Measurements from ENCODE around the gene KRT33B. TPM values are rescaled to one million over a fixed set of nuclear protein-coding genes. Genes with fewer than 3 reads are reported as not detected.

KRT33B gene
- total RNA-seq, 1 experiment from 2014 or later, result not detected

DNA sequence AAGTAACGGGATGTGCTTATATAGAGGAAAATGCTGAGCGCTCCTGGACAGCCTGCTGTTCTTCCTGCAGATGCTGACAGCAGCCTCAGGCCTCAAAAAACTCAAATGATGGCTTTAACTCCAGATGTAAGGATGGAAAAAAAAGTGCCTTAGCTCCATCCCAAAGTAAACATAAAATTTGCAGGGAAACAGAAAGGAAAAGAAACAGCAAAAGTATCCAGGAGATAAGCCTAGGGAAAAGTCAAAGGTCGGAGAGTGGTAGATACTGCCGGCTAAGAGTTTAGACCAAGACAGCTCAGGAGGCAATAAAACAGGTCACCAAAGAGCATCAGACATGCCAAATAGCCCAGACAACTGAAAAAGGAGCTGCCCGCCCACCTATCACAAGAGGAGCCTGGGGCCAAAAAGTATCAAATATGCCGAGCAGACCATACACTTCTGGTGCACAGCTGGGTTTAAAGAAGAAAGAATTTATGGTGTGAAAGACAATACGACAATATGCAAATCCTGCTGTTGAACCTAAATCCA, 20.9 kb upstream of the KRT33B start:
- Histone ChIP-seq H3K9me3 (ENCODE audit: control insufficient read depth, low read depth, low read length) (no peaks in the 10 kb centered on the region), H4K5ac (ENCODE audit: insufficient read length, low read depth, low read length) (no peak overlapping the region), H3K79me2 (ENCODE audit: insufficient read depth, low read length) (no peaks in the 10 kb centered on the region), H3K4me1 (ENCODE audit: insufficient read depth, low read length) (no peaks in the 10 kb centered on the region), H3K56ac (ENCODE audit: insufficient read length, low read depth, low read length) (no peak overlapping the region), H2BK5ac (ENCODE audit: insufficient read length, low read length) (no peak overlapping the region), H4K8ac (replicated peaks; ENCODE audit: insufficient read length, low read depth, low read length) (no peak overlapping the region), H3K14ac (ENCODE audit: insufficient read depth, low read length) (no peak overlapping the region), H3K27me3 (ENCODE audit: insufficient read depth, low read length) (no peaks in the 10 kb centered on the region), H3T11ph (ENCODE audit: low read length) (no peak overlapping the region), H4K91ac (ENCODE audit: insufficient read length, low read depth, low read length) (no peak overlapping the region), H4K20me1 (ENCODE audit: control insufficient read depth, insufficient read depth, insufficient read length) (no peaks in the 10 kb centered on the region), H3K79me1 (ENCODE audit: insufficient read depth, low read depth, low read length, poor library complexity, severe bottlenecking) (no peaks in the 10 kb centered on the region), H3K9ac (ENCODE audit: extremely low read depth, insufficient read length, low read length) (no peak overlapping the region), H3K23ac (ENCODE audit: insufficient read length, low read depth, low read length) (no peak overlapping the region), H2BK15ac (ENCODE audit: low read depth, low read length) (no peak overlapping the region), H3K4ac (ENCODE audit: low read depth, low read length) (no peak overlapping the region), H2AK5ac (ENCODE audit: insufficient read length, low read length) (no peak overlapping the region), H3K27ac (ENCODE audit: insufficient read length, low read depth, low read length) (no peak overlapping the region), H3K18ac (ENCODE audit: insufficient read length, low read depth, low read length) (no peak overlapping the region), H2BK20ac (ENCODE audit: low read depth, low read length, poor library complexity, severe bottlenecking) (no peak overlapping the region), H3K23me2 (ENCODE audit: insufficient read length, low read depth, low read length, poor library complexity, severe bottlenecking) (no peaks in the 10 kb centered on the region), H2BK120ac (ENCODE audit: low read depth, low read length, poor library complexity, severe bottlenecking) (no peak overlapping the region), H2AFZ (ENCODE audit: low read length) (no peak overlapping the region), H3K4me2 (ENCODE audit: insufficient read depth, insufficient read length, low read length) (no peak overlapping the region), H2BK12ac (ENCODE audit: insufficient read length, low read depth, low read length) (no peak overlapping the region)
- Mint-ChIP-seq H3K4me1 (peaks cover 0 to 3% of the 10 kb centered on the region in 2 experiments; a peak in 1 of 4 replicates), H3K27me3 (ENCODE audit: low read depth) (no peaks in the 10 kb centered on the region), H3K4me3 (no peak overlapping the region), H3K36me3 (ENCODE audit: insufficient read depth in 1 of 3, low read depth in 3 of 3) (0 out of 7 replicates have a peak, but pooled peaks cover 0 to 2% (median 0%) of the 10 kb centered on the region in 3 experiments), H3K9me3 (peaks cover 0 to 10% of the 10 kb centered on the region in 2 experiments; a peak in 3 of 5 replicates), H3K27ac (no peak overlapping the region)
- TF ChIP-seq, protein P1, sequence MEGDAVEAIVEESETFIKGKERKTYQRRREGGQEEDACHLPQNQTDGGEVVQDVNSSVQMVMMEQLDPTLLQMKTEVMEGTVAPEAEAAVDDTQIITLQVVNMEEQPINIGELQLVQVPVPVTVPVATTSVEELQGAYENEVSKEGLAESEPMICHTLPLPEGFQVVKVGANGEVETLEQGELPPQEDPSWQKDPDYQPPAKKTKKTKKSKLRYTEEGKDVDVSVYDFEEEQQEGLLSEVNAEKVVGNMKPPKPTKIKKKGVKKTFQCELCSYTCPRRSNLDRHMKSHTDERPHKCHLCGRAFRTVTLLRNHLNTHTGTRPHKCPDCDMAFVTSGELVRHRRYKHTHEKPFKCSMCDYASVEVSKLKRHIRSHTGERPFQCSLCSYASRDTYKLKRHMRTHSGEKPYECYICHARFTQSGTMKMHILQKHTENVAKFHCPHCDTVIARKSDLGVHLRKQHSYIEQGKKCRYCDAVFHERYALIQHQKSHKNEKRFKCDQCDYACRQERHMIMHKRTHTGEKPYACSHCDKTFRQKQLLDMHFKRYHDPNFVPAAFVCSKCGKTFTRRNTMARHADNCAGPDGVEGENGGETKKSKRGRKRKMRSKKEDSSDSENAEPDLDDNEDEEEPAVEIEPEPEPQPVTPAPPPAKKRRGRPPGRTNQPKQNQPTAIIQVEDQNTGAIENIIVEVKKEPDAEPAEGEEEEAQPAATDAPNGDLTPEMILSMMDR (conservative IDR thresholded peaks at IDR 0.05), result no peak
- no peak for DNase-seq
- WGBS (ENCODE audit: extremely low coverage, insufficient read length, low lambda C conversion rate), result no CpG with 5 or more reads among the region's 7 CpGs

All from H9 (cell line).